Fibroblast of the conjunctiva (primary cell): ENCODE measurements around the gene ACTA1.
A peak's percentile ranks its signal among the peaks of the same experiment; 100 is the strongest.
"Not testable (repeated sequence)": the region's sequence is repeated elsewhere in the genome, so short reads cannot be mapped to it uniquely, and the experiment has no call there.

Experiments used
- DNase-seq: peaks from one replicate; pipeline ENCODE4 v3.0.0-alpha.2; 2010; ENCODE audit warnings: low read depth

ACTA1 gene

GRCh38 chr1:229409616-229410369, 24.1 kb downstream of the ACTA1 start:
- no peak for DNase-seq

- DNase-seq = no peak
Measured at GRCh38 chr1:229408458-229409037, 25.3 kb downstream of the ACTA1 start.

GRCh38 chr1:229407206-229408026, 26.5 kb downstream of the ACTA1 start:
- DNase-seq = no peak

- DNase-seq = no peak
Measured at GRCh38 chr1:229406798-229407197, 27.1 kb downstream of the ACTA1 start.

GRCh38 chr1:229403573-229403972, 30.3 kb downstream of the ACTA1 start:
- DNase-seq = no peak

GRCh38 chr1:229402993-229403392, 30.9 kb downstream of the ACTA1 start:
- no peak for DNase-seq

GRCh38 chr1:229402329-229402728, 31.6 kb downstream of the ACTA1 start:
- DNase-seq = not testable (repeated sequence)

- no peak for DNase-seq
Measured at GRCh38 chr1:229397762-229398161, 36.1 kb downstream of the ACTA1 start.

GRCh38 chr1:229396585-229397206, 37.2 kb downstream of the ACTA1 start:
- no peak for DNase-seq

- DNase-seq = not testable (repeated sequence)
Measured at GRCh38 chr1:229394517-229394916, 39.4 kb downstream of the ACTA1 start.

- no peak for DNase-seq
Measured at GRCh38 chr1:229392936-229393335, 41.0 kb downstream of the ACTA1 start.

GRCh38 chr1:229390130-229390529, 43.8 kb downstream of the ACTA1 start:
- no peak for DNase-seq

GRCh38 chr1:229388897-229389580, 44.9 kb downstream of the ACTA1 start:
- peak; percentile 16 for DNase-seq

- no peak for DNase-seq
Measured at GRCh38 chr1:229385853-229386456, 47.9 kb downstream of the ACTA1 start.

- DNase-seq = no peak
Measured at GRCh38 chr1:229384822-229385221, 49.1 kb downstream of the ACTA1 start.

GRCh38 chr1:229383961-229384360, 49.9 kb downstream of the ACTA1 start:
- DNase-seq = no peak

GRCh38 chr1:229383188-229383587, 50.7 kb downstream of the ACTA1 start:
- no peak for DNase-seq
